Uterus (tissue), 2 donors: ENCODE data around the gene RPA4.

Source experiments
- CTCF ChIP-seq, 4 experiments: fragments of 200-600 bp in 2 of 4; fragments of 450-650 bp in 2 of 4; sonication (generic) in 2 of 4; IDR thresholded peaks; one replicate each; pipeline ENCODE4 v1.5.1; 2016 to 2019; ENCODE audit warnings: antibody characterized with exemption in 4 of 4, mild to moderate bottlenecking in 2 of 4, moderate library complexity in 1 of 4
- POLR2A ChIP-seq, 2 donors: fragments of 450-650 bp; IDR thresholded peaks; one replicate each; pipeline ENCODE4 v1.6.1; 2016; ENCODE audit warnings: antibody characterized with exemption in 2 of 2, mild to moderate bottlenecking in 1 of 2, moderate library complexity in 1 of 2

DNA sequence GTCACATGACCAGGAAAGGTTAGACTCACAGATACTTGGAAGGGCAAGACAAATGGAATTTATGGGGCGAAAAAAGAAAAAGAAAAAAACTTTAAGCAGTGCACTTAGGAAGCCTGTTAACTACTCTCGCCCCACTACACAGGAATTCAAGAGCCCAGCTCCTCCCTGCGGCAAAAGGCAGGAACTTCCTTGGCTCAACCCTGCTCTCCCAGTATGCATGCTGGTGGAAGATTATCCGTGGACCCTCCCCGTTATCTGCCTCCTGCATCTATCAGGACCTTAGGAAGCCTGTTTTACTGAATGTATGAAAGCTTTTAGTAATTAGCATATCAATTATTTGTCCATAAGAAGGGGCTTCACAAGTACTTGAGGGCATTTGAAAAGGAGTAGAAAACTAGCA is 40.1 kb upstream of the RPA4 start:
- TF ChIP-seq CTCF (IDR thresholded peaks at IDR 0.05) (no peak), POLR2A (IDR thresholded peaks at IDR 0.05) (no peak)
